NCI-H524 (cell line): ENCODE data around the gene MGLL.
A peak's percentile ranks its signal among the peaks of the same experiment; 100 is the strongest.

Source experiments
- DNase-seq, 2 experiments: peaks; one replicate each; lab custom pipeline; 2025; lab: John Stamatoyannopoulos, UW

Gene MGLL

GRCh38 chr3:127741690-127742089 lies 80.6 kb downstream of the MGLL start:
- DNase-seq = no peak

- no peak for DNase-seq
Measured at GRCh38 chr3:127741246-127741645, 81.1 kb downstream of the MGLL start.

- DNase-seq = no peak
Measured at GRCh38 chr3:127740136-127740915, 82.0 kb downstream of the MGLL start.

GRCh38 chr3:127739347-127740135 lies 82.8 kb downstream of the MGLL start:
- no peak for DNase-seq

GRCh38 chr3:127738192-127738840 lies 84.0 kb downstream of the MGLL start:
- peak; percentile 97 to 99 for DNase-seq

- no peak for DNase-seq
Measured at GRCh38 chr3:127736801-127737539, 85.3 kb downstream of the MGLL start.

GRCh38 chr3:127735767-127736693 lies 86.3 kb downstream of the MGLL start:
- DNase-seq = peak; percentile 55 to 68

GRCh38 chr3:127734754-127735473 lies 87.4 kb downstream of the MGLL start:
- no peak for DNase-seq

GRCh38 chr3:127734181-127734720 lies 88.1 kb downstream of the MGLL start:
- DNase-seq = no peak

GRCh38 chr3:127733781-127734180 lies 88.5 kb downstream of the MGLL start:
- no peak for DNase-seq

- no peak for DNase-seq
Measured at GRCh38 chr3:127732879-127733350, 89.4 kb downstream of the MGLL start.

GRCh38 chr3:127732303-127732702 lies 90.0 kb downstream of the MGLL start:
- no peak for DNase-seq

- DNase-seq = peak in 1 of 2 experiments; percentile 43
Measured at GRCh38 chr3:127731546-127732289, 90.6 kb downstream of the MGLL start.

- DNase-seq = no peak
Measured at GRCh38 chr3:127730666-127731295, 91.5 kb downstream of the MGLL start.

GRCh38 chr3:127730171-127730570 lies 92.1 kb downstream of the MGLL start:
- DNase-seq = no peak

GRCh38 chr3:127729556-127730056 lies 92.7 kb downstream of the MGLL start:
- DNase-seq = no peak

- DNase-seq = no peak
Measured at GRCh38 chr3:127728417-127729015, 93.8 kb downstream of the MGLL start.

GRCh38 chr3:127726894-127727293 lies 95.4 kb downstream of the MGLL start:
- DNase-seq = no peak
